ENCODE data around the gene NCBP3. TPM values are rescaled to one million over a fixed set of nuclear protein-coding genes. Genes with fewer than 3 reads are reported as not detected.

The NCBP3 gene
- total RNA-seq, 1 donor from 2014 or later: 45.8 TPM

GRCh38 chr17:3761036-3761917 is 84.8 kb downstream of the NCBP3 start:
- no peak for DNase-seq (ENCODE audit: extremely low spot score, unreplicated experiment)
- Mint-ChIP-seq H3K9me3 (ENCODE audit: unreplicated experiment) (peaks cover 6% of the 10 kb centered on the region), H3K4me1 (ENCODE audit: unreplicated experiment) (no peaks in the 10 kb centered on the region), H3K4me3 (ENCODE audit: unreplicated experiment) (no peak overlapping the region), H3K27me3 (ENCODE audit: unreplicated experiment) (peaks cover 3% of the 10 kb centered on the region), H3K27ac (ENCODE audit: unreplicated experiment) (no peak overlapping the region), H3K36me3 (ENCODE audit: unreplicated experiment) (no peaks in the 10 kb centered on the region)
- TF ChIP-seq, protein P1, sequence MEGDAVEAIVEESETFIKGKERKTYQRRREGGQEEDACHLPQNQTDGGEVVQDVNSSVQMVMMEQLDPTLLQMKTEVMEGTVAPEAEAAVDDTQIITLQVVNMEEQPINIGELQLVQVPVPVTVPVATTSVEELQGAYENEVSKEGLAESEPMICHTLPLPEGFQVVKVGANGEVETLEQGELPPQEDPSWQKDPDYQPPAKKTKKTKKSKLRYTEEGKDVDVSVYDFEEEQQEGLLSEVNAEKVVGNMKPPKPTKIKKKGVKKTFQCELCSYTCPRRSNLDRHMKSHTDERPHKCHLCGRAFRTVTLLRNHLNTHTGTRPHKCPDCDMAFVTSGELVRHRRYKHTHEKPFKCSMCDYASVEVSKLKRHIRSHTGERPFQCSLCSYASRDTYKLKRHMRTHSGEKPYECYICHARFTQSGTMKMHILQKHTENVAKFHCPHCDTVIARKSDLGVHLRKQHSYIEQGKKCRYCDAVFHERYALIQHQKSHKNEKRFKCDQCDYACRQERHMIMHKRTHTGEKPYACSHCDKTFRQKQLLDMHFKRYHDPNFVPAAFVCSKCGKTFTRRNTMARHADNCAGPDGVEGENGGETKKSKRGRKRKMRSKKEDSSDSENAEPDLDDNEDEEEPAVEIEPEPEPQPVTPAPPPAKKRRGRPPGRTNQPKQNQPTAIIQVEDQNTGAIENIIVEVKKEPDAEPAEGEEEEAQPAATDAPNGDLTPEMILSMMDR (IDR thresholded peaks at IDR 0.05): no peak

GRCh38 chr17:3759597-3760216 is 86.3 kb downstream of the NCBP3 start:
- TF ChIP-seq, protein P1 (IDR thresholded peaks at IDR 0.05): no peak
- no peak for DNase-seq (ENCODE audit: extremely low spot score, unreplicated experiment)
- no peaks in the 10 kb centered on the region for H3K36me3 Mint-ChIP-seq (ENCODE audit: unreplicated experiment)
- H3K27ac Mint-ChIP-seq (ENCODE audit: unreplicated experiment): no peak overlapping the region
- H3K9me3 Mint-ChIP-seq (ENCODE audit: unreplicated experiment): peaks cover 6% of the 10 kb centered on the region
- H3K4me3 Mint-ChIP-seq (ENCODE audit: unreplicated experiment): no peak overlapping the region
- H3K27me3 Mint-ChIP-seq (ENCODE audit: unreplicated experiment): peaks cover 3% of the 10 kb centered on the region
- no peaks in the 10 kb centered on the region for H3K4me1 Mint-ChIP-seq (ENCODE audit: unreplicated experiment)

DNA sequence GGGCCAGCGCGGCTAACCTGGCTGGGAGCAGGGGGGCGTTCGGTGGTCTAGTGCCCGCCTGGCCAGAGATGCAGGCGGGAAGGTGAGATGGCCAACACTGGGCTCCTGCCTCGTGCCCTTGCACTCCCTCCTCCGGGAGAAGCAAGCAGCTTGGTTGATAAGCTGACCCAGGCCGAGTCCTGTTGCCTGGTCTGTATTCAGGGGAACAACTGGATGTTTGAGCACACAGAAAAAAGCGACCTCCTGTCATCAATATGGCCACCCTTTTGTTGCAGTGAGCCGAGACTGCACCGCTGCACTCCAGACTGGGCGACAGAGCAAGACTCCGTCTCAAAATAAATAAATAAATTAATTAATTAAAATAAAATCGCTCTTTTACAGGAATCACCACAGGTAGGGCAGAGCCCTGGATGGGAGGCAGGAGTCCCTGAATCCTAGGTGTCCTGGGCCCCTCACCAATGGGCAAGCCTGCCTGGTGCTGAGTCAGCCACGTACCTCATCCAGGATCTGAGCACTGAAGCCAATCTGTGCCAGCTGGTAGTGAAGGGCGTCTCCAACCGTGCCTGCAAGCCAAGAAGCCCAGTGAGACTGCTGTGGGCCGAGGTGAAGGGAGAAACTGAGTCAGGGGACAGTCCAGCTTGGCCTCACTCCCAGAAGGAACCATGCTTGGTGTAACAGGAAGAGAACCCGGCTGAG is 90.6 kb downstream of the NCBP3 start:
- DNase-seq (ENCODE audit: extremely low spot score, unreplicated experiment): no peak
- H3K4me3 Mint-ChIP-seq (ENCODE audit: unreplicated experiment): no peak overlapping the region

GRCh38 chr17:3754458-3755334 is 91.3 kb downstream of the NCBP3 start:
- TF ChIP-seq, protein P1 (IDR thresholded peaks at IDR 0.05): no peak
- Mint-ChIP-seq H3K36me3 (ENCODE audit: unreplicated experiment) (no peaks in the 10 kb centered on the region), H3K4me1 (ENCODE audit: unreplicated experiment) (no peaks in the 10 kb centered on the region), H3K27ac (ENCODE audit: unreplicated experiment) (no peak overlapping the region), H3K27me3 (ENCODE audit: unreplicated experiment) (peaks cover 8% of the 10 kb centered on the region), H3K4me3 (ENCODE audit: unreplicated experiment) (no peak overlapping the region), H3K9me3 (ENCODE audit: unreplicated experiment) (peaks cover 1% of the 10 kb centered on the region)
- DNase-seq (ENCODE audit: extremely low spot score, unreplicated experiment): no peak

More for the DNA sequence above, 90.6 kb downstream of the NCBP3 start:
- TF ChIP-seq, protein P1 (IDR thresholded peaks at IDR 0.05): no peak
- Mint-ChIP-seq H3K36me3 (ENCODE audit: unreplicated experiment) (no peaks in the 10 kb centered on the region), H3K9me3 (ENCODE audit: unreplicated experiment) (peaks cover 6% of the 10 kb centered on the region), H3K27ac (ENCODE audit: unreplicated experiment) (no peak overlapping the region), H3K4me1 (ENCODE audit: unreplicated experiment) (no peaks in the 10 kb centered on the region), H3K27me3 (ENCODE audit: unreplicated experiment) (peaks cover 6% of the 10 kb centered on the region)

Data from osteocyte (in vitro differentiated cells).